22Rv1 (cell line): ENCODE data around the gene ADAT2.

Source experiments
- CTCF ChIP-seq: fragments of 450-650 bp; IDR thresholded peaks from 2 replicates; pipeline ENCODE4 v1.5.1; 2017; ENCODE audit warnings: mild to moderate bottlenecking
- ZFX ChIP-seq: fragments of 450-650 bp; IDR thresholded peaks from 2 replicates; pipeline ENCODE4 v1.6.1; 2017; ENCODE audit warnings: antibody characterized with exemption, borderline replicate concordance

GRCh38 chr6:143449082-143449713 is 1.3 kb downstream of the ADAT2 start:
- no peak for TF ChIP-seq CTCF
- no peak for TF ChIP-seq ZFX
